HepG2 (cell line): ENCODE data around the gene PPP4C. TPM values are rescaled to one million over a fixed set of nuclear protein-coding genes. Genes with fewer than 3 reads are reported as not detected.

ENCODE experiments used
- CREB3 ChIP-seq: sonication (generic); formaldehyde crosslinking; IDR thresholded peaks from 2 replicates; pipeline ENCODE4 v1.5.0; 2020; ENCODE audit warnings: missing genetic modification reagents
- FIP1L1 ChIP-seq: fragments of 200-400 bp; formaldehyde crosslinking; IDR thresholded peaks from 2 replicates; pipeline ENCODE4 v1.6.1; 2018; ENCODE audit warnings: low read depth, mild to moderate bottlenecking, low read length, moderate library complexity, borderline replicate concordance; ENCODE audit not compliant: insufficient read depth
- FOXK2 ChIP-seq: fragments of 450-650 bp; IDR thresholded peaks from 2 replicates; pipeline ENCODE4 v1.6.1; 2016
- HBP1 ChIP-seq: IDR thresholded peaks from 2 replicates; pipeline ENCODE4 v1.6.1; 2016; ENCODE audit warnings: low read depth, control low read depth
- KDM1A ChIP-seq: IDR thresholded peaks from 2 replicates; pipeline ENCODE4 v1.6.1; 2016; ENCODE audit warnings: missing compliant biosample characterization
- NCOA2 ChIP-seq: sonication (generic); formaldehyde crosslinking; IDR thresholded peaks from 2 replicates; pipeline ENCODE4 v1.8.0; 2022; ENCODE audit warnings: inconsistent platforms
- NFAT5 ChIP-seq: sonication (generic); formaldehyde crosslinking; IDR thresholded peaks from 2 replicates; pipeline ENCODE4 v1.4.0; 2020; ENCODE audit warnings: missing genetic modification reagents
- NFKBIZ ChIP-seq: IDR thresholded peaks from 2 replicates; pipeline ENCODE4 v1.6.1; 2018; ENCODE audit warnings: missing genetic modification reagents, missing compliant biosample characterization
- PRDM10 ChIP-seq: sonication (generic); formaldehyde crosslinking; IDR thresholded peaks from 2 replicates; pipeline ENCODE4 v1.4.0; 2020; ENCODE audit warnings: low read depth, missing genetic modification reagents
- SAP130 ChIP-seq: IDR thresholded peaks from 2 replicates; pipeline ENCODE4 v1.6.1; 2016; ENCODE audit warnings: low read depth
- ZBTB1 ChIP-seq: sonication (generic); formaldehyde crosslinking; IDR thresholded peaks from 2 replicates; pipeline ENCODE4 v1.4.0; 2020; ENCODE audit warnings: missing genetic modification reagents, borderline replicate concordance
- ZNF224 ChIP-seq: sonication (generic); formaldehyde crosslinking; IDR thresholded peaks from 2 replicates; pipeline ENCODE4 v1.5.0; 2020; ENCODE audit warnings: mild to moderate bottlenecking, missing genetic modification reagents
- ZNF354B ChIP-seq: sonication (generic); formaldehyde crosslinking; IDR thresholded peaks from 2 replicates; pipeline ENCODE4 v1.8.0; 2022; ENCODE audit warnings: mild to moderate bottlenecking, missing genetic modification reagents
- ZNF512 ChIP-seq: sonication (generic); formaldehyde crosslinking; IDR thresholded peaks from 2 replicates; pipeline ENCODE4 v1.4.0; 2020; ENCODE audit warnings: mild to moderate bottlenecking, missing genetic modification reagents
- ZNF746 ChIP-seq: sonication (generic); formaldehyde crosslinking; IDR thresholded peaks from 2 replicates; pipeline ENCODE4 v1.8.0; 2022; ENCODE audit warnings: mild to moderate bottlenecking, missing genetic modification reagents
- ZNF841 ChIP-seq: sonication (generic); formaldehyde crosslinking; IDR thresholded peaks from 2 replicates; pipeline ENCODE4 v1.8.1; 2023; ENCODE audit warnings: missing genetic modification reagents, borderline replicate concordance
- polyA plus RNA-seq, 8 experiments: library from polyadenylated mRNA; depleted of rRNA in 3 of 8; stranded (reverse) in 7 of 8; unstranded in 1 of 8; fragments of >200 nt; fragmentation: Illumina TruSeq in 4 of 8; extraction: Trizol in 4 of 8; gene quantifications; 2 replicates each; pipeline versions ENCODE4 v1.2.1 to v1.2.3, GENCODE V29; 2011 to 2016; ENCODE audit warnings: low read depth in 4 of 8, missing spikeins in 1 of 8, mixed read lengths in 1 of 8; ENCODE audit not compliant: insufficient read depth in 1 of 8
- total RNA-seq, 5 experiments: library from RNA; depleted of rRNA; stranded (reverse); fragments of >200 nt; fragmentation: Illumina TruSeq; extraction: Trizol; gene quantifications; 2 replicates each; pipeline ENCODE4 v1.2.3, GENCODE V29; 2016; ENCODE audit warnings: low read depth in 1 of 5

The PPP4C gene
- total and polyA plus RNA-seq, 2 of the 13 experiments (the other 11 are each of a cell fraction or from before 2014, with no cell fraction given) = 176 to 220 TPM

GRCh38 chr16:30096105-30096861, 20.5 kb downstream of the PPP4C start, which contains the start of gene YPEL3 (continued):
- no peak for TF ChIP-seq PRDM10 (CRISPR knock-in tag)
- TF ChIP-seq ZNF512 (CRISPR knock-in tag) = no peak
- TF ChIP-seq KDM1A (CRISPR knock-in tag) = no peak; the same call in 1 of the 2 replicates
- peak; percentile 52; the same call in 1 of the 2 replicates for TF ChIP-seq HBP1
- TF ChIP-seq NFKBIZ (CRISPR knock-in tag) = 0 out of 2 replicates have a peak, but pooled peaks have one; percentile 54
- peak; percentile 41; the same call in 1 of the 2 replicates for TF ChIP-seq NCOA2 (CRISPR knock-in tag)
- TF ChIP-seq ZBTB1 (CRISPR knock-in tag) = no peak
- no peak for TF ChIP-seq FIP1L1
- TF ChIP-seq ZNF746 = no peak; the same call in 1 of the 2 replicates
- no peak for TF ChIP-seq ZNF224 (CRISPR knock-in tag)
- TF ChIP-seq ZNF354B (CRISPR knock-in tag) = 0 out of 2 replicates have a peak, but pooled peaks have one; percentile 76
- no peak for TF ChIP-seq ZNF841 (CRISPR knock-in tag)
- TF ChIP-seq CREB3 (CRISPR knock-in tag) = no peak
- TF ChIP-seq NFAT5 (CRISPR knock-in tag) = 0 out of 2 replicates have a peak, but pooled peaks have one; percentile 38
- TF ChIP-seq FOXK2 = 0 out of 2 replicates have a peak, but pooled peaks have one; percentile 18
- TF ChIP-seq SAP130 = peak; percentile 85
